GM21423 (cell line): ENCODE data around the gene NOD2.

Source experiments
- ATAC-seq: cut with Tn5 transposase; IDR thresholded peaks from one replicate; pipeline ENCODE4 v1.9.1; 2021; ENCODE audit warnings: mild to moderate bottlenecking, moderate library complexity; ENCODE audit not compliant: unreplicated experiment

Gene NOD2

GRCh38 chr16:50778284-50779163 is 85.1 kb downstream of the NOD2 start:
- no peak for ATAC-seq

- ATAC-seq: no peak
These were observed 87.6 kb downstream of the NOD2 start for GRCh38 chr16:50781043-50781442.

DNA sequence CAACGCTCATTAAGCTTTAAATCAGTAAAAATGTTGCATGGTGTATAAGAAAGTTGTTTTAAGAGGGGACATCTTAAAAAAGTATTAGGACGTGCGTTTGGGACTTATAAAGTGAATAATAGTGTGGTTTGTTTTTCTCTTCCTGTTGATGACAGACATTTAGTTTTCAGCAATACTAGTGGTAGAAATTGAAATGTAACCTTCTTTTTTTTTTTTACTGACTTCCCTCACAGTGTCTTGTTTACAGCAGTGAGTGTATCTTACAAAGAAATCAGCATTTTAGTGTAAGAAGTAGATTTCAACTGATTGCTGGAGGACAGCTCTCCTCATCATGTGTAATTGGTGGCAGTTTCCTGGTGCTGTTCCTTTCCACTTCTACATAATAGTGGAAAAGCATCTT is 88.1 kb downstream of the NOD2 start:
- ATAC-seq: no peak
